Bronchial epithelial cell (primary cell): ENCODE measurements around the gene POR. TPM values are rescaled to one million over a fixed set of nuclear protein-coding genes. Genes with fewer than 3 reads are reported as not detected.

ENCODE experiments used
- DNase-seq: peaks from one replicate; pipeline ENCODE4 v3.0.0-alpha.2; 2010; ENCODE audit warnings: low read depth
- FAIRE-seq: peaks from 2 replicates; lab custom pipeline; 2011; peaks lifted over from hg19 to GRCh38; lab: Jason Lieb, UNC
- H3K27me3 ChIP-seq: 2 replicates; pipeline ENCODE4 v1.5.1; 2011; ENCODE audit warnings: low read length; ENCODE audit not compliant: control insufficient read depth, insufficient read depth
- H3K36me3 ChIP-seq: 2 replicates; pipeline ENCODE4 v1.5.1; 2011; ENCODE audit warnings: low read length; ENCODE audit not compliant: control insufficient read depth, insufficient read depth
- H3K4me3 ChIP-seq: 2 replicates; pipeline ENCODE4 v1.5.1; 2011; ENCODE audit warnings: mild to moderate bottlenecking, low read depth, low read length, control low read depth
- total RNA-seq: library from RNA; depleted of rRNA; stranded (reverse); fragments of >200 nt; gene quantifications from 2 replicates; pipeline ENCODE4 v1.2.1, GENCODE V29; 2014
- TF ChIP-seq, protein P1 (sequence below): IDR thresholded peaks from 2 replicates; pipeline ENCODE4 v1.5.1; 2011; ENCODE audit warnings: mild to moderate bottlenecking, moderate library complexity, low read length, control low read depth, inconsistent platforms; ENCODE audit not compliant: insufficient read depth, severe bottlenecking

POR gene
- total RNA-seq, 1 donor from 2014 or later = 75.0 TPM

DNA sequence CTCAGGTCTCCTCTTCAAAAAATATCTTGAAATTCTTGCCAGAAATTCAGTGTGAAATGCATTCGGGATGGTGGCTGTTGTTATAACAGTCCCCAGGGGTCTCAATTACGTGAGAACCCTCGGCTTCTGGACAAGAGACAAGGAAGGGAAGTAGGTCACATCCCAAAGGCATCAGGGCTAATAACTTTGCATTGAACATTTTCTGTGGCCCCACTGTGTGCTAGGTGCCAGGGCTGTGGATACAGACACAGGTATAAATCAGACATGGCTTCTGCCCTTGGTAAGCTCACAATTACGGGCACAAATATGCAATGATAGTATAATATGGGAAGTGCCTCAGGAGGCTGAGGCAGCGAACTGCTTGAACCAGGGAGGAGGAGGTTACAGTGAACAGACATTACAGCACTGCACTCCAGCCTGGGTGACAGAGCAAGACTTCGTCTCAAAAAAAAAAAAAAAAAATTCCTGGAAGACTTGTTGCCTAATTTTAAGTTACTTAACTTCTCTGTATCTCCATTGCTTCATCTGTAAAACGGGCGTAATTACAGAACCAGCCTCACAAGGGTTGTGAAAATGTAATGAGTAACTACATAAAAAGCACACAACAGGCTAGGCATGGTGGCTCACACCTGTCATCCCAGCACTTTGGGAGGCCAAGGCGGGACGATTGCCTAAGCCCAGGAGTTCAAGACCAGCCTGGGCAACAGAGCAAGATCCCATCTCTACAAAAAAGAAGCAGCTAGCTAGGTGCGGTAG lies 38.7 kb upstream of the POR start:
- no peaks in the 10 kb centered on the region for H3K27me3 ChIP-seq
- peak; percentile 40 for DNase-seq
- no peak overlapping the region for H3K4me3 ChIP-seq
- FAIRE-seq = no peak
- TF ChIP-seq, protein P1, sequence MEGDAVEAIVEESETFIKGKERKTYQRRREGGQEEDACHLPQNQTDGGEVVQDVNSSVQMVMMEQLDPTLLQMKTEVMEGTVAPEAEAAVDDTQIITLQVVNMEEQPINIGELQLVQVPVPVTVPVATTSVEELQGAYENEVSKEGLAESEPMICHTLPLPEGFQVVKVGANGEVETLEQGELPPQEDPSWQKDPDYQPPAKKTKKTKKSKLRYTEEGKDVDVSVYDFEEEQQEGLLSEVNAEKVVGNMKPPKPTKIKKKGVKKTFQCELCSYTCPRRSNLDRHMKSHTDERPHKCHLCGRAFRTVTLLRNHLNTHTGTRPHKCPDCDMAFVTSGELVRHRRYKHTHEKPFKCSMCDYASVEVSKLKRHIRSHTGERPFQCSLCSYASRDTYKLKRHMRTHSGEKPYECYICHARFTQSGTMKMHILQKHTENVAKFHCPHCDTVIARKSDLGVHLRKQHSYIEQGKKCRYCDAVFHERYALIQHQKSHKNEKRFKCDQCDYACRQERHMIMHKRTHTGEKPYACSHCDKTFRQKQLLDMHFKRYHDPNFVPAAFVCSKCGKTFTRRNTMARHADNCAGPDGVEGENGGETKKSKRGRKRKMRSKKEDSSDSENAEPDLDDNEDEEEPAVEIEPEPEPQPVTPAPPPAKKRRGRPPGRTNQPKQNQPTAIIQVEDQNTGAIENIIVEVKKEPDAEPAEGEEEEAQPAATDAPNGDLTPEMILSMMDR = no peak
- H3K36me3 ChIP-seq = peaks cover 4% of the 10 kb centered on the region

DNA sequence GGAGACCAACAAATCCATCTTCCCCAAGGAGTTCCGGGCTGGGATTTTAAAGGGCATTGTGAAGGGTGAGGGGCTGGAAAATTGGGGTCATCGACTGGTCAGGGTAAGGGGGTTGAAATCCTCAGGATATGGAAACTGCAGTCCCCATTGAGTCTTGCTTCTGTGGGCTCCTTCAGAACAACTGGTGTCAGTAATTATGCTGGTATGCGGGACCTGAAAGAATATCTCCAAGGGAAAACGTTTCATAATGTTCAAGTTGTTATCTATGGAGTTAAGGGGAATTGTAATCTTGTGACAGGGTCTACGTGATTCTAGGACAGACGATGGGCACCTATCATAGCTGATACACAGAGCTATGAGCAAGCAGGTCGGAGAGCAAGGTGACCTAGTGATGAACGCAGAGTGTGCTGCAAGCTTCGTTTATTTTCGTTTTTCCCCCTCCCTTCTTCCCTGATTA lies 36.6 kb upstream of the POR start:
- FAIRE-seq (no peak), DNase-seq (no peak)
- peak overlapping the region; percentile 73 for H3K4me3 ChIP-seq
- peaks cover 16% of the 10 kb centered on the region for H3K36me3 ChIP-seq
- TF ChIP-seq, protein P1 = no peak
- H3K27me3 ChIP-seq = no peaks in the 10 kb centered on the region

DNA sequence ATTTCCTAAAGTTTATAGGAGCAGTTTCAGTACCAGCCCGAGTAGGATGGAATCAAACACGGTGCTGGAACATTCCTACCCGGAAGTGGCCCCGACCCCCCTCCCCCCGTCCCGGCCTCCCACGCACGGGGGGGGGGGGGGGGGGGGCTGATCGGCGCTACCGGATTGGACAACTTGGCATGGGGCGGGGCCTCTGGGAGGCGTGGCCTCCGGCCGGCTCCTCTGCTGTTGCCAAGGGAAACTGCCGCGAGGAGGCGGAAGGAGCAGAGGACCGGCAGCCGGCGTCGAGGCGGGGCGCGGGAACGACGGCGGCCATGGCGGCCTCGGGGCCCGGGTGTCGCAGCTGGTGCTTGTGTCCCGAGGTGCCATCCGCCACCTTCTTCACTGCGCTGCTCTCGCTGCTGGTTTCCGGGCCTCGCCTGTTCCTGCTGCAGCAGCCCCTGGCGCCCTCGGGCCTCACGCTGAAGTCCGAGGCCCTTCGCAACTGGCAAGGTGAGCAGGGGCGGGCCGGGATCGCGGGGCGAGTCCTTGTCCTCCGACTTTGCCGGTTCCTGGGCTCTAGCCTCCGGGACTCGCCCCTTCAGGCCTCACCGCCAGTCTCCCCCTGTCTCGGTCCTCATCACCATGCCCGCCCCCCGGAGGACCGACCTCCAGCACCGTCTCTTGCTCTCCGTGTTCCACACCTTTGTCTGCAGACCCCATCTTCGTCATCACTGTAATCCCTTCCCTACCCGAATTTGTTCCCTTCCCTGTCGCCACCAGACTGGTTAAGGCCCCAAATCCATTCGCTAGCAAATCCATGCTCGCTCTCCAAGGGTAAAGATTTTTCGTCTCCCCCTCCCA lies 36.0 kb upstream of the POR start, which contains the start of gene RHBDD2:
Gene RHBDD2, plus strand, starts transcription at position 266 of the 843 bp plus-strand sequence. Its CDS starts 49 bp downstream, at position 315.
- TF ChIP-seq, protein P1 = peak; percentile 18
- DNase-seq (peak; percentile 76), FAIRE-seq (no peak)
- Histone ChIP-seq H3K4me3 (peak within 1 kb of the TSS; percentile 73), H3K36me3 (peaks cover 21% of the 10 kb centered on the region), H3K27me3 (no peaks in the 10 kb centered on the region)

DNA sequence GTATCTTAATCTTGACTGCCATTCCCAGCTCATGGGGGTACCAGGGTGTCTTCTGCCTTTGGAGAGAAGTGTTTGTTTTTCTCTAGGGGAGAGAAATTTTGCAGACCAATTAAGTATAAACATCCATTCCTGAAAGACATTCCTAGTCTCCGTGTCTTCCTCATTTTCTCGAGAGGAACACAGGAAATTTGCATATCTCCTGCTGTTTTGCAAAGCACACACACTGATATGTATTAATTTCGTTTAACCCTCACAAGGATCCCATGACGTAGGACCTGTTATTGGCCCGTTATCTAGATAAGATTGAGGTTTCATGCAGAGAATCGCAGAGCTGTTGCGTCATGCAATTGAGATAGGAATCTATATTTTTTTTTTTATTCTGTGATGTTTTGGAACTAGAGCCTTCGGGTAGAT lies 35.2 kb upstream of the POR start:
- FAIRE-seq (no peak), DNase-seq (peak; percentile 17)
- TF ChIP-seq, protein P1 = no peak
- peak overlapping the region; percentile 73 for H3K4me3 ChIP-seq
- H3K27me3 ChIP-seq = no peaks in the 10 kb centered on the region
- peaks cover 26% of the 10 kb centered on the region for H3K36me3 ChIP-seq

DNA sequence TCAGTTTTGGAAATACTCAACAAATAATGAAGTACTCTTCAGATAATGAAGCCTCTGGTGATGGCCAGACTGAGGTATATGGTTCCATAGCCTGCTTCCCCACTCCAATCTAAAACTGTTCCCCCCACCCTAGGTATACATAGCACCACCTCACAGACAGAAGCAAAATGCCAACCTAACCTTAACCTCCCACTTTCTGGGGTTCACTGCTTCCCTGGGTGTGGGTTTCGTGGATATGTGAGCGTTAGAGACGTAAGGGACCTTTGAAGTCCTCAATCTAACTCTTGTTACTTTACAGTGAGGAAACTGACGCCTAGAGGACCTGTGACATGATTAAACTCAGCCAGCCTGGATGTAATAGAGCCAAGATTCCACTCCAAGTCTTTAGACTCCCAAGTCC lies 34.7 kb upstream of the POR start:
- DNase-seq = no peak
- no peak for FAIRE-seq
- Histone ChIP-seq H3K27me3 (no peaks in the 10 kb centered on the region), H3K4me3 (no peak overlapping the region), H3K36me3 (peaks cover 29% of the 10 kb centered on the region)
- TF ChIP-seq, protein P1 = no peak
